Measurements from ENCODE around the gene SLC9A8. TPM values are rescaled to one million over a fixed set of nuclear protein-coding genes. Genes with fewer than 3 reads are reported as not detected.

SLC9A8 gene
- total RNA-seq, 2 experiments from 2014 or later: 22.0 to 30.3 TPM

DNA sequence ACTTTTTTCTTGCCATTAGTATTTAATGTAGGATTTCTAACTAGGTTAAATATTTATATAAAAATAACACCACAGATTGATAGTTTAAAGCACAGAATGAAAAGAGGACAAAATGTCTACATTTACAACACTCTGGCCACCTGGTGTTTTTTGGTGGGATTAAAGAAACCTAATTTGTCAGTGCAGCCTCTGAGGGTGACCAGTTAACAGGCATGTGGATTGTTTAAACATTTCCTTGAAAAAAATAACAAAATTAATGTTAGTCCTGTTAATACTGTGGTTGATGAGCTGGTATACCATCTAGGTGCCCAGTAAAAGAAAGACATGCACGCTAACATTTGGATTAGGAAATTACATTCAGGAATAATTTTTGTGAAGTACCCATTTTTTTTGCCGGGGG is 8.8 kb downstream of the SLC9A8 start:
- peak overlapping the region; percentile 1; the same call in 1 of the 2 replicates for H2AFZ ChIP-seq (ENCODE audit: low read length)
- peaks cover 43% of the 10 kb centered on the region for H3K4me1 ChIP-seq (ENCODE audit: insufficient read depth, low read length, poor library complexity, severe bottlenecking)
- H3K36me3 ChIP-seq (ENCODE audit: insufficient read depth, low read length): peaks cover 82% of the 10 kb centered on the region
- H3K27ac ChIP-seq (ENCODE audit: low read depth, low read length, poor library complexity, severe bottlenecking): peak overlapping the region; percentile 91
- peak overlapping the region; percentile 33 for H3K4me3 ChIP-seq (ENCODE audit: low read depth, low read length, poor library complexity, severe bottlenecking)
- no peaks in the 10 kb centered on the region for H4K20me1 ChIP-seq (ENCODE audit: insufficient read depth, low read length)
- BruUV-seq (replicated peaks): no TSS peak
- no peaks in the 10 kb centered on the region for H3K9me2 ChIP-seq (ENCODE audit: insufficient read depth, low read length)
- peak overlapping the region; percentile 63 for H3K4me2 ChIP-seq (ENCODE audit: low read length)
- CTCF ChIA-PET (ENCODE audit: unreplicated experiment): interaction anchor here (1.1 kb wide), 1 partner anchor 20 kb away, joined by 3 read pairs; no protein-coding TSS in a partner anchor
- POLR2A ChIA-PET: interaction anchor here (0.5 to 1.3 kb wide), 4 partner anchors 8 to 118 kb away, joined by 3 to 4 read pairs (median 3); no protein-coding TSS in a partner anchor
- peaks cover 23% of the 10 kb centered on the region; the same call in 1 of the 2 replicates for H3K79me2 ChIP-seq (ENCODE audit: insufficient read depth, low read depth, low read length)
- intact Hi-C loops (cut with micrococcal nuclease; ENCODE audit: unreplicated experiment): loop anchor here (1.0 to 5.0 kb wide), 4 partner anchors 69 to 210 kb away; partner anchors contain the start of gene B4GALT5
- no peak for TF ChIP-seq EZH2phosphoT487 (IDR thresholded peaks at IDR 0.05; ENCODE audit: borderline replicate concordance, low read depth, low read length)
- TF ChIP-seq, protein P1, sequence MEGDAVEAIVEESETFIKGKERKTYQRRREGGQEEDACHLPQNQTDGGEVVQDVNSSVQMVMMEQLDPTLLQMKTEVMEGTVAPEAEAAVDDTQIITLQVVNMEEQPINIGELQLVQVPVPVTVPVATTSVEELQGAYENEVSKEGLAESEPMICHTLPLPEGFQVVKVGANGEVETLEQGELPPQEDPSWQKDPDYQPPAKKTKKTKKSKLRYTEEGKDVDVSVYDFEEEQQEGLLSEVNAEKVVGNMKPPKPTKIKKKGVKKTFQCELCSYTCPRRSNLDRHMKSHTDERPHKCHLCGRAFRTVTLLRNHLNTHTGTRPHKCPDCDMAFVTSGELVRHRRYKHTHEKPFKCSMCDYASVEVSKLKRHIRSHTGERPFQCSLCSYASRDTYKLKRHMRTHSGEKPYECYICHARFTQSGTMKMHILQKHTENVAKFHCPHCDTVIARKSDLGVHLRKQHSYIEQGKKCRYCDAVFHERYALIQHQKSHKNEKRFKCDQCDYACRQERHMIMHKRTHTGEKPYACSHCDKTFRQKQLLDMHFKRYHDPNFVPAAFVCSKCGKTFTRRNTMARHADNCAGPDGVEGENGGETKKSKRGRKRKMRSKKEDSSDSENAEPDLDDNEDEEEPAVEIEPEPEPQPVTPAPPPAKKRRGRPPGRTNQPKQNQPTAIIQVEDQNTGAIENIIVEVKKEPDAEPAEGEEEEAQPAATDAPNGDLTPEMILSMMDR (conservative IDR thresholded peaks at IDR 0.05; ENCODE audit: low read length): no peak
- DNase-seq (ENCODE audit: low spot score): peak; percentile 29
- peaks cover 13% of the 10 kb centered on the region for H3K9me3 ChIP-seq (ENCODE audit: low read length)

DNA sequence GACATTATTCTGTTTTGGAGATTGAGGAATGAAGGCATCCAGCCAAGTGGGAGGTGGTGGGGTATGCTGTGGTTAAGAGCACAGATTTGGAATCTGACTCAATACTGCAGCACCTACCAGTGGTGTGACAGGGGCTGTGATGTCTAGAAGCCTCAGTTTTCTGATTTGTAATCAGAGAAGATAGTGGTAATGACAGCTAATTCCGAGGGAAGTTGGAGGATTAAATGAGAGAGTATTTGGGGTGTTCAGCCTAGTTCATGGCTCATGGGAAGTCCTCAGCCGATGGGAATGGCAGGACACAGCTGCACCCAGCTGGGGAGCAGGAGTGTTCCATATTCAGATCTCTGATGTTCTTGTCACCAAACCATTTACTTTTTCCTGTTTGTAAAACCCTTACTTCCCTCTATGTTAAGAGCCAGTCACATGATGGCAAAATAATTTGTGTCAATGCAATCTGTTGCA is 9.3 kb downstream of the SLC9A8 start:
- H2AFZ ChIP-seq (ENCODE audit: low read length): peak overlapping the region; percentile 1; the same call in 1 of the 2 replicates
- peaks cover 23% of the 10 kb centered on the region; the same call in 1 of the 2 replicates for H3K79me2 ChIP-seq (ENCODE audit: insufficient read depth, low read depth, low read length)
- peak; percentile 64 for DNase-seq (ENCODE audit: low spot score)
- H3K4me2 ChIP-seq (ENCODE audit: low read length): peak overlapping the region; percentile 63
- H4K20me1 ChIP-seq (ENCODE audit: insufficient read depth, low read length): no peaks in the 10 kb centered on the region
- no peaks in the 10 kb centered on the region for H3K9me2 ChIP-seq (ENCODE audit: insufficient read depth, low read length)
- H3K4me3 ChIP-seq (ENCODE audit: low read depth, low read length, poor library complexity, severe bottlenecking): peak overlapping the region; percentile 33
- BruUV-seq (replicated peaks): no TSS peak
- H3K27ac ChIP-seq (ENCODE audit: low read depth, low read length, poor library complexity, severe bottlenecking): peak overlapping the region; percentile 91
- TF ChIP-seq EZH2phosphoT487 (IDR thresholded peaks at IDR 0.05; ENCODE audit: borderline replicate concordance, low read depth, low read length): no peak
- TF ChIP-seq, protein P1 (conservative IDR thresholded peaks at IDR 0.05; ENCODE audit: low read length): peak; percentile 75
- H3K36me3 ChIP-seq (ENCODE audit: insufficient read depth, low read length): peaks cover 83% of the 10 kb centered on the region
- peaks cover 43% of the 10 kb centered on the region for H3K4me1 ChIP-seq (ENCODE audit: insufficient read depth, low read length, poor library complexity, severe bottlenecking)
- intact Hi-C loops (cut with micrococcal nuclease; ENCODE audit: unreplicated experiment): loop anchor here (1.0 to 5.0 kb wide), 4 partner anchors 70 to 211 kb away; partner anchors contain the start of gene B4GALT5
- peaks cover 13% of the 10 kb centered on the region for H3K9me3 ChIP-seq (ENCODE audit: low read length)
- ChIA-PET POLR2A (interaction anchor here (0.6 to 1.3 kb wide), 3 partner anchors 9 to 189 kb away, joined by 3 to 4 read pairs (median 3); no protein-coding TSS in a partner anchor), CTCF (ENCODE audit: unreplicated experiment) (interaction anchor here (1.1 kb wide), 1 partner anchor 20 kb away, joined by 3 read pairs; no protein-coding TSS in a partner anchor)

Measured in OCI-LY7 (cell line).